K562 (cell line): ENCODE data around the gene CCDC9. TPM values are rescaled to one million over a fixed set of nuclear protein-coding genes. Genes with fewer than 3 reads are reported as not detected.

Experiments
- BACH1 ChIP-seq: fragments of 200-800 bp; sonication (Bioruptor generic); IDR thresholded peaks from 2 replicates; pipeline ENCODE4 v1.6.1; 2016; ENCODE audit warnings: missing genetic modification characterization, missing compliant biosample characterization
- BCOR ChIP-seq: fragments of 450-650 bp; IDR thresholded peaks from 2 replicates; pipeline ENCODE4 v1.6.1; 2016
- ILF3 ChIP-seq: fragments of 450-650 bp; IDR thresholded peaks from 2 replicates; pipeline ENCODE4 v1.6.1; 2018; ENCODE audit warnings: antibody characterized with exemption, mild to moderate bottlenecking, moderate library complexity, borderline replicate concordance
- MAZ ChIP-seq, 2 experiments: fragments of 450-650 bp in 1 of 2; sonication (generic) in 1 of 2; formaldehyde crosslinking; IDR thresholded peaks in 1 of 2; conservative IDR thresholded peaks in 1 of 2; 2 replicates each; pipeline versions ENCODE4 v1.4.0 to v1.5.0; 2020; ENCODE audit warnings: mild to moderate bottlenecking in 1 of 2, missing genetic modification reagents in 1 of 2
- MTA3 ChIP-seq: fragments of 450-650 bp; formaldehyde crosslinking; IDR thresholded peaks from 2 replicates; pipeline ENCODE4 v1.6.1; 2017; ENCODE audit warnings: mild to moderate bottlenecking, borderline replicate concordance
- NCOA1 ChIP-seq: fragments of 450-650 bp; IDR thresholded peaks from 2 replicates; pipeline ENCODE4 v1.6.1; 2016; ENCODE audit warnings: low read depth
- NCOA6 ChIP-seq: fragments of 450-650 bp; IDR thresholded peaks from 2 replicates; pipeline ENCODE4 v1.6.1; 2017; ENCODE audit warnings: mild to moderate bottlenecking
- NFE2L1 ChIP-seq: fragments of 450-650 bp; IDR thresholded peaks from 2 replicates; pipeline ENCODE4 v1.6.1; 2016; ENCODE audit warnings: missing genetic modification characterization, low read depth, mild to moderate bottlenecking, missing compliant biosample characterization, moderate library complexity, borderline replicate concordance
- NFXL1 ChIP-seq: fragments of 450-650 bp; formaldehyde crosslinking; IDR thresholded peaks from 2 replicates; pipeline ENCODE4 v1.4.0; 2021; ENCODE audit warnings: mild to moderate bottlenecking
- PHF21A ChIP-seq: fragments of 450-650 bp; IDR thresholded peaks from 2 replicates; pipeline ENCODE4 v1.6.1; 2017; ENCODE audit warnings: low read depth, borderline replicate concordance
- POU5F1 ChIP-seq: fragments of 150-350 bp; IDR thresholded peaks from 2 replicates; pipeline ENCODE4 v1.6.1; 2014; ENCODE audit warnings: borderline replicate concordance, low read length, low read depth, mild to moderate bottlenecking; ENCODE audit not compliant: partially characterized antibody
- SMAD2 ChIP-seq: fragments of 150-350 bp; IDR thresholded peaks from 2 replicates; pipeline ENCODE4 v1.6.1; 2014; ENCODE audit warnings: low read depth, mild to moderate bottlenecking, low read length
- TBL1XR1 ChIP-seq, 2 experiments: IDR thresholded peaks; 2 replicates each; pipeline ENCODE4 v1.6.1; 2012; ENCODE audit warnings: improper control_type of control experiment in 2 of 2, low read length in 2 of 2, mild to moderate bottlenecking in 1 of 2
- TEAD1 ChIP-seq, 2 experiments: fragments of 450-650 bp in 1 of 2; sonication (generic) in 1 of 2; formaldehyde crosslinking; IDR thresholded peaks; 2 replicates each; pipeline versions ENCODE4 v1.4.0 to v1.8.0; 2020 to 2022; ENCODE audit warnings: mild to moderate bottlenecking in 2 of 2, missing genetic modification reagents in 1 of 2
- ZBTB1 ChIP-seq: sonication (generic); formaldehyde crosslinking; IDR thresholded peaks from 2 replicates; pipeline ENCODE4 v1.8.1; 2023; ENCODE audit warnings: missing genetic modification reagents, low read depth, mild to moderate bottlenecking, borderline replicate concordance
- ZEB2 ChIP-seq: fragments of 450-650 bp; IDR thresholded peaks from 2 replicates; pipeline ENCODE4 v1.6.1; 2016
- ZNF23 ChIP-seq: fragments of 250-450 bp; sonication (Bioruptor Pico); IDR thresholded peaks from 2 replicates; pipeline ENCODE4 v1.4.0; 2020; ENCODE audit warnings: mild to moderate bottlenecking
- ZNF3 ChIP-seq: fragments of 250-450 bp; sonication (Bioruptor Pico); IDR thresholded peaks from 2 replicates; pipeline ENCODE4 v1.5.0; 2021; ENCODE audit warnings: mild to moderate bottlenecking, moderate library complexity
- polyA plus RNA-seq, 8 experiments: library from polyadenylated mRNA; depleted of rRNA in 4 of 8; stranded (reverse) in 5 of 8; unstranded in 3 of 8; fragments of >200 nt; fragmentation: Nextera tagmentation in 2 of 8; fragmentation: Illumina TruSeq in 1 of 8; extraction: Ambion mirVana in 2 of 8; extraction: Trizol in 1 of 8; gene quantifications; 2 replicates each; pipeline versions ENCODE4 v1.2.1 to v1.2.3, GENCODE V29; 2011 to 2014; ENCODE audit warnings: inconsistent platforms in 1 of 8, missing spikeins in 1 of 8
- total RNA-seq, 7 experiments: library from RNA; depleted of rRNA in 6 of 7; stranded (reverse); fragments of >200 nt in 6 of 7; fragmentation: Illumina TruSeq in 2 of 7; extraction: Trizol in 2 of 7; gene quantifications; 2 replicates each; pipeline versions ENCODE4 v1.2.1 to v1.2.3, GENCODE V29; 2011 to 2021; ENCODE audit warnings: low replicate concordance in 1 of 7
- TF ChIP-seq, protein P1 (sequence below): sonication (generic); formaldehyde crosslinking; IDR thresholded peaks from 2 replicates; pipeline ENCODE4 v1.8.0; 2022; ENCODE audit warnings: mild to moderate bottlenecking, low read depth, missing genetic modification reagents
- TF ChIP-seq, protein P2 (sequence below): fragments of 150-350 bp; conservative IDR thresholded peaks from 2 replicates; pipeline ENCODE4 v1.6.1; 2014; ENCODE audit warnings: low read length
- TF ChIP-seq, protein P3 (sequence below): sonication (generic); formaldehyde crosslinking; IDR thresholded peaks from 2 replicates; pipeline ENCODE4 v1.8.1; 2023; ENCODE audit warnings: mild to moderate bottlenecking, missing genetic modification reagents
- TF ChIP-seq, protein P4 (sequence below): sonication (generic); formaldehyde crosslinking; IDR thresholded peaks from 2 replicates; pipeline ENCODE4 v1.8.0; 2022; ENCODE audit warnings: missing genetic modification reagents, mild to moderate bottlenecking, moderate library complexity, borderline replicate concordance

Gene CCDC9
- total and polyA plus RNA-seq, 9 of the 15 experiments (the other 6 are each of a cell fraction or from before 2014, with no cell fraction given) = 0.23 to 38.6 (median 8.4) TPM

DNA sequence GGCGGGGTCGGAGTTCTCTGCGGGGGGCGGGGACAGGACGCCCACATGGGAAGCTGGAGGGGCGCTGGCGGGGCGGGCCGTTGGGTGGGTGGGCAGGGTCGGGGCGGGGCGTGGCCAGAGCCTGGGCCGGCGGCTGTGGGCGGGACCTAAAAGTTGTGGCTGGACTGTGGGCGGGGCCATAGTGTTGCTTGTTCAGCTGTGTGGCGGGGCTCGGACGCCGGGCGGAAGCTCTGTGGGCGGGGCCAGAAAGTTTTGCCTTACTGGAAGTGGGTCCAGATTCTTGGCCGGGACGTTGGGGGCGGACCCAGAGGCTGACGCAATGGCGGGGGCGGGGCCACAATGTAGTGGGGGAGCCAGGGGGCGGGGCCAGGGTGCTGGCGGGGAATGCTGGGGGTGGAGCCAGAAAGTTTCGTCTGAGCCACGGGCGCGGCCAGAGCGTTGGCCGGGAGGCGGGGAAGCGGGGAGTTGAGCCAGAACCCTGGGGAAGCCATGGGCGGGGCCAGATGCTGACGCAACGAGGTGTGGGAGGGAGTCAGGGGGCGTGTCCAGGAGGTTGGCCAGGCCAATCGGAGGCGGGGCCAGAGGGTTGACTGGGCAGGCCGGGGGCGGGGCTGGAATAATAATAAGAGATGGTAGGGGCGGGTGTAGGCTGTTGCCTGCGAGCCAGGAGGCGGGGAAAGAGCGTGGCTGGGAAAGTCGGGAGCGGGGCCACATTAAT is 527 bp downstream of the CCDC9 start (continued):
- TF ChIP-seq SMAD2 = no peak
- no peak for TF ChIP-seq NFXL1 (CRISPR knock-in tag)
- TF ChIP-seq MAZ (CRISPR knock-in tag; conservative IDR thresholded peaks at IDR 0.05 in 1 of 2, IDR thresholded peaks at IDR 0.05 in 1 of 2) = peak; percentile 30 to 85; a peak in 2 of 4 replicates
- TF ChIP-seq MTA3 = no peak
- TF ChIP-seq ZBTB1 (CRISPR knock-in tag) = no peak
- no peak for TF ChIP-seq TBL1XR1 (IDR thresholded peaks at IDR 0.05; ENCODE audit: low read length in 2 of 2)
- TF ChIP-seq BCOR = no peak
- TF ChIP-seq ILF3 = no peak
- TF ChIP-seq NCOA1 = no peak
- no peak; a peak in 1 of 4 replicates for TF ChIP-seq TEAD1 (CRISPR knock-in tag; IDR thresholded peaks at IDR 0.05)
- TF ChIP-seq NCOA6 = no peak
- TF ChIP-seq, protein P1, sequence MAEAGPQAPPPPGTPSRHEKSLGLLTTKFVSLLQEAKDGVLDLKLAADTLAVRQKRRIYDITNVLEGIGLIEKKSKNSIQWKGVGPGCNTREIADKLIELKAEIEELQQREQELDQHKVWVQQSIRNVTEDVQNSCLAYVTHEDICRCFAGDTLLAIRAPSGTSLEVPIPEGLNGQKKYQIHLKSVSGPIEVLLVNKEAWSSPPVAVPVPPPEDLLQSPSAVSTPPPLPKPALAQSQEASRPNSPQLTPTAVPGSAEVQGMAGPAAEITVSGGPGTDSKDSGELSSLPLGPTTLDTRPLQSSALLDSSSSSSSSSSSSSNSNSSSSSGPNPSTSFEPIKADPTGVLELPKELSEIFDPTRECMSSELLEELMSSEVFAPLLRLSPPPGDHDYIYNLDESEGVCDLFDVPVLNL = no peak
- no peak for TF ChIP-seq ZEB2
- TF ChIP-seq NFE2L1 (tag) = no peak
- TF ChIP-seq PHF21A = no peak
- TF ChIP-seq, protein P2, sequence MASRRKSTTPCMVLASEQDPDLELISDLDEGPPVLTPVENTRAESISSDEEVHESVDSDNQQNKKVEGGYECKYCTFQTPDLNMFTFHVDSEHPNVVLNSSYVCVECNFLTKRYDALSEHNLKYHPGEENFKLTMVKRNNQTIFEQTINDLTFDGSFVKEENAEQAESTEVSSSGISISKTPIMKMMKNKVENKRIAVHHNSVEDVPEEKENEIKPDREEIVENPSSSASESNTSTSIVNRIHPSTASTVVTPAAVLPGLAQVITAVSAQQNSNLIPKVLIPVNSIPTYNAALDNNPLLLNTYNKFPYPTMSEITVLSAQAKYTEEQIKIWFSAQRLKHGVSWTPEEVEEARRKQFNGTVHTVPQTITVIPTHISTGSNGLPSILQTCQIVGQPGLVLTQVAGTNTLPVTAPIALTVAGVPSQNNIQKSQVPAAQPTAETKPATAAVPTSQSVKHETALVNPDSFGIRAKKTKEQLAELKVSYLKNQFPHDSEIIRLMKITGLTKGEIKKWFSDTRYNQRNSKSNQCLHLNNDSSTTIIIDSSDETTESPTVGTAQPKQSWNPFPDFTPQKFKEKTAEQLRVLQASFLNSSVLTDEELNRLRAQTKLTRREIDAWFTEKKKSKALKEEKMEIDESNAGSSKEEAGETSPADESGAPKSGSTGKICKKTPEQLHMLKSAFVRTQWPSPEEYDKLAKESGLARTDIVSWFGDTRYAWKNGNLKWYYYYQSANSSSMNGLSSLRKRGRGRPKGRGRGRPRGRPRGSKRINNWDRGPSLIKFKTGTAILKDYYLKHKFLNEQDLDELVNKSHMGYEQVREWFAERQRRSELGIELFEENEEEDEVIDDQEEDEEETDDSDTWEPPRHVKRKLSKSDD = no peak
- TF ChIP-seq BACH1 (tag) = no peak
- TF ChIP-seq, protein P3, sequence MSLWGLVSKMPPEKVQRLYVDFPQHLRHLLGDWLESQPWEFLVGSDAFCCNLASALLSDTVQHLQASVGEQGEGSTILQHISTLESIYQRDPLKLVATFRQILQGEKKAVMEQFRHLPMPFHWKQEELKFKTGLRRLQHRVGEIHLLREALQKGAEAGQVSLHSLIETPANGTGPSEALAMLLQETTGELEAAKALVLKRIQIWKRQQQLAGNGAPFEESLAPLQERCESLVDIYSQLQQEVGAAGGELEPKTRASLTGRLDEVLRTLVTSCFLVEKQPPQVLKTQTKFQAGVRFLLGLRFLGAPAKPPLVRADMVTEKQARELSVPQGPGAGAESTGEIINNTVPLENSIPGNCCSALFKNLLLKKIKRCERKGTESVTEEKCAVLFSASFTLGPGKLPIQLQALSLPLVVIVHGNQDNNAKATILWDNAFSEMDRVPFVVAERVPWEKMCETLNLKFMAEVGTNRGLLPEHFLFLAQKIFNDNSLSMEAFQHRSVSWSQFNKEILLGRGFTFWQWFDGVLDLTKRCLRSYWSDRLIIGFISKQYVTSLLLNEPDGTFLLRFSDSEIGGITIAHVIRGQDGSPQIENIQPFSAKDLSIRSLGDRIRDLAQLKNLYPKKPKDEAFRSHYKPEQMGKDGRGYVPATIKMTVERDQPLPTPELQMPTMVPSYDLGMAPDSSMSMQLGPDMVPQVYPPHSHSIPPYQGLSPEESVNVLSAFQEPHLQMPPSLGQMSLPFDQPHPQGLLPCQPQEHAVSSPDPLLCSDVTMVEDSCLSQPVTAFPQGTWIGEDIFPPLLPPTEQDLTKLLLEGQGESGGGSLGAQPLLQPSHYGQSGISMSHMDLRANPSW = no peak
- TF ChIP-seq POU5F1 = no peak
- TF ChIP-seq, protein P4, sequence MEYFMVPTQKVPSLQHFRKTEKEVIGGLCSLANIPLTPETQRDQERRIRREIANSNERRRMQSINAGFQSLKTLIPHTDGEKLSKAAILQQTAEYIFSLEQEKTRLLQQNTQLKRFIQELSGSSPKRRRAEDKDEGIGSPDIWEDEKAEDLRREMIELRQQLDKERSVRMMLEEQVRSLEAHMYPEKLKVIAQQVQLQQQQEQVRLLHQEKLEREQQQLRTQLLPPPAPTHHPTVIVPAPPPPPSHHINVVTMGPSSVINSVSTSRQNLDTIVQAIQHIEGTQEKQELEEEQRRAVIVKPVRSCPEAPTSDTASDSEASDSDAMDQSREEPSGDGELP (CRISPR knock-in tag) = peak; percentile 94
- TF ChIP-seq ZNF3 (CRISPR knock-in tag) = no peak
- TF ChIP-seq ZNF23 = no peak
